Lower lobe of right lung (tissue), 2 donors: ENCODE measurements around the gene CHEK1. TPM values are rescaled to one million over a fixed set of nuclear protein-coding genes. Genes with fewer than 3 reads are reported as not detected.

Experiments used
- ATAC-seq, 2 donors: fragments of 200-7000 bp; cut with Tn5 transposase; one replicate each; pipeline ENCODE4 v1.9.1; 2020 to 2022; ENCODE audit warnings: mild to moderate bottlenecking in 2 of 2, moderate library complexity in 2 of 2
- DNase-seq: peaks from one replicate; pipeline ENCODE4 v3.0.0-alpha.2; 2020
- H3K27ac ChIP-seq: fragments of 200-600 bp; one replicate; pipeline ENCODE4 v1.8.0; 2022
- H3K27me3 ChIP-seq: fragments of 200-600 bp; one replicate; pipeline ENCODE4 v1.8.0; 2022; ENCODE audit warnings: low read depth
- H3K36me3 ChIP-seq: fragments of 200-600 bp; one replicate; pipeline ENCODE4 v1.8.0; 2022; ENCODE audit warnings: mild to moderate bottlenecking
- H3K4me1 ChIP-seq: fragments of 200-600 bp; one replicate; pipeline ENCODE4 v1.8.0; 2022
- H3K4me3 ChIP-seq: fragments of 200-600 bp; one replicate; pipeline ENCODE4 v1.8.0; 2022; ENCODE audit warnings: mild to moderate bottlenecking
- H3K9me3 ChIP-seq: fragments of 200-600 bp; one replicate; pipeline ENCODE4 v1.8.0; 2022
- intact Hi-C: fragments of 100-400 bp; cut with DNase I; formaldehyde crosslinking; loops from one replicate; pipeline ENCODE4 v1.11.0; 2022
- total RNA-seq: library from RNA; stranded (reverse); fragmentation: NEBNext Ultra II Directional; extraction: Animal tissue kit (Norgen Biotek cat#: 25700); gene quantifications from one replicate; pipeline ENCODE4 v1.2.1, GENCODE V29; 2021
- TF ChIP-seq, protein P1 (sequence below): fragments of 200-600 bp; IDR thresholded peaks from one replicate; pipeline ENCODE4 v1.8.0; 2022; ENCODE audit warnings: antibody characterized with exemption, mild to moderate bottlenecking
- donor health status: DM: no; HTN: yes; CAD: no; lungs with severe emphysema.

The CHEK1 gene
- total RNA-seq, 1 donor from 2014 or later: 3.5 TPM

DNA sequence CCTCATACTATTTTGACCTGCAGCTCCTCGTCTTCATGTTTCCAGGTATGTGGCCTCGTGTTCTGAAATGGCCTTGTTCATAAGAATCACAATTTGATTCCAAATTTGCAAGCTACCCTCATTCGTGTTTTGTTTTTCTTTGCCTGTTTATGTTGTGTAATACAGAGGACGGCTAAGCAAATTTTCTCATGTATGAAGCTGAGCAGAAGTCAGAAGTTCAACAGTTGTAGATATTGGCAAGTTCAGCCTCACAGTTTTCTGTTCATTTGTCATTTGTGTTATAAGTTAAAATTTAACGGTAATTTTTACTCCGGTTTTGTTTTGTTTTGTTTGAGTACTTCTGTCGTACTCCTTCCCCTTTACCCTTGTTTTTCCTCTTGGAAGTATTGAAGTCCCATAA is 15.4 kb upstream of the CHEK1 start:
- TF ChIP-seq, protein P1, sequence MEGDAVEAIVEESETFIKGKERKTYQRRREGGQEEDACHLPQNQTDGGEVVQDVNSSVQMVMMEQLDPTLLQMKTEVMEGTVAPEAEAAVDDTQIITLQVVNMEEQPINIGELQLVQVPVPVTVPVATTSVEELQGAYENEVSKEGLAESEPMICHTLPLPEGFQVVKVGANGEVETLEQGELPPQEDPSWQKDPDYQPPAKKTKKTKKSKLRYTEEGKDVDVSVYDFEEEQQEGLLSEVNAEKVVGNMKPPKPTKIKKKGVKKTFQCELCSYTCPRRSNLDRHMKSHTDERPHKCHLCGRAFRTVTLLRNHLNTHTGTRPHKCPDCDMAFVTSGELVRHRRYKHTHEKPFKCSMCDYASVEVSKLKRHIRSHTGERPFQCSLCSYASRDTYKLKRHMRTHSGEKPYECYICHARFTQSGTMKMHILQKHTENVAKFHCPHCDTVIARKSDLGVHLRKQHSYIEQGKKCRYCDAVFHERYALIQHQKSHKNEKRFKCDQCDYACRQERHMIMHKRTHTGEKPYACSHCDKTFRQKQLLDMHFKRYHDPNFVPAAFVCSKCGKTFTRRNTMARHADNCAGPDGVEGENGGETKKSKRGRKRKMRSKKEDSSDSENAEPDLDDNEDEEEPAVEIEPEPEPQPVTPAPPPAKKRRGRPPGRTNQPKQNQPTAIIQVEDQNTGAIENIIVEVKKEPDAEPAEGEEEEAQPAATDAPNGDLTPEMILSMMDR: no peak
- H3K9me3 ChIP-seq: no peaks in the 10 kb centered on the region
- no peak overlapping the region for H3K27ac ChIP-seq
- no peak for DNase-seq
- ATAC-seq: no peak
- H3K36me3 ChIP-seq: peaks cover 100% of the 10 kb centered on the region
- H3K4me3 ChIP-seq: no peak overlapping the region
- no peaks in the 10 kb centered on the region for H3K4me1 ChIP-seq
- intact Hi-C loops: no loop called here
- H3K27me3 ChIP-seq: no peaks in the 10 kb centered on the region

DNA sequence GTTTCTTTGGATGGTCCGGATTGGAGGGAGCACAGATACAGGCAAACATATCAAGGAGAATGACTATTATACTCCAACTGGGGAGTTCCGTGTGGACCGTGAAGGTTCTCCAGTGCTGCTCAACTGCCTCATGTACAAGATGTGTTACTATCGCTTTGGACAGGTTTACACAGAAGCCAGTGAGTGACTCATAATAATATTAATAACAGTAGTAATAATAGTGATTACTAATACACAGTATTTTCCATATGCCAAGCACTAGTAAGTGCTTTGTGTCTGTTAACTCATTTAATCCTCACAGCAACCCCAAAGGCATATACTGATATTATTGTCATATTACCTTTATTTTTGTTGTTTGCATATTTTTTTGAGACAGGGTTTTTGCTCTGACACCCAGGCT is 6.6 kb upstream of the CHEK1 start:
- no peaks in the 10 kb centered on the region for H3K9me3 ChIP-seq
- no peak overlapping the region for H3K4me3 ChIP-seq
- DNase-seq (no peak), ATAC-seq (no peak)
- intact Hi-C loops: no loop called here
- no peaks in the 10 kb centered on the region for H3K4me1 ChIP-seq
- TF ChIP-seq, protein P1: no peak
- peaks cover 87% of the 10 kb centered on the region for H3K36me3 ChIP-seq
- H3K27me3 ChIP-seq: no peaks in the 10 kb centered on the region
- no peak overlapping the region for H3K27ac ChIP-seq

DNA sequence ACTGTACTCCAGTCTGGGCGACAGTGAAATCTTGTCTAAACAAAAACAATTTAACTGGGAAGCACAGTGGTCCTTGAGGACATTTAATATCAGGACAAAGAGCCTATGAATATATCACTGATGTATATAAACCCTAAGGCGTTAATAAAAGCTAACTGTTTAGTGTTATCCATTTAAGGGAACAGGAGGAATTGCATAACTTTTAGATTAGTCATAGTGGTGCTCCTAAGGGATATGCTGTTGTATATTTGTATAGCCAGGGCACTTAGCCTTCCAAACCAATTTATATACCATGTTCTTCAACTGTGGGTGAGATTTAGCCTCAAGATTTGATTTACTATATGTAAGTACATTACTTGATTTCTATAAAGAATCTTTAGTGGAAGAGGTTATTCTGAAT is 3.0 kb upstream of the CHEK1 start:
- no peak overlapping the region for H3K27ac ChIP-seq
- H3K36me3 ChIP-seq: peaks cover 51% of the 10 kb centered on the region
- H3K27me3 ChIP-seq: no peaks in the 10 kb centered on the region
- H3K4me3 ChIP-seq: no peak overlapping the region
- H3K4me1 ChIP-seq: peaks cover 17% of the 10 kb centered on the region
- TF ChIP-seq, protein P1: no peak
- DNase-seq: no peak
- intact Hi-C loops: no loop called here
- ATAC-seq: no peak
- no peaks in the 10 kb centered on the region for H3K9me3 ChIP-seq

DNA sequence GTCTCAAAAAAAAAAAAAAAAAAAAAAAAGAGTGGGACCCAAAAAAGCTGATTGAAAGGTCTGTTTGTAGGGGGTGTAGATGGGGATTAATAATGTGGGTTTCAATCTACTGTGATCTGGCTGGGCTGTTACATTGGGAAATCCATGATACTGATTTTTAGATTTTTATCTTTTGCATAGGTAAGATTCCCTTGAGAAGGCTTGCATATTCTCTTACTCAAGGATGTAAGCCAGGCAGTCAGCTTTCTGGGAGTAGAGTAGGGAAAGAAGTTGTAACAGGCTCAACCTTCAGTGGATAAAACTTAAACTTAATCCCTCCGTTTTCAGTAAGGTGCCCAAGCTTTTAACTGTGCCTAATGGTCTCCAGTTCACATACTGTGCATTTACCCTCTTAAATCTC is 1.9 kb upstream of the CHEK1 start:
- Histone ChIP-seq H3K27me3 (no peaks in the 10 kb centered on the region), H3K4me3 (no peak overlapping the region), H3K9me3 (no peaks in the 10 kb centered on the region), H3K36me3 (peaks cover 40% of the 10 kb centered on the region), H3K27ac (no peak overlapping the region), H3K4me1 (peaks cover 17% of the 10 kb centered on the region)
- DNase-seq (no peak), ATAC-seq (no peak)
- TF ChIP-seq, protein P1: no peak
- intact Hi-C loops: no loop called here

DNA sequence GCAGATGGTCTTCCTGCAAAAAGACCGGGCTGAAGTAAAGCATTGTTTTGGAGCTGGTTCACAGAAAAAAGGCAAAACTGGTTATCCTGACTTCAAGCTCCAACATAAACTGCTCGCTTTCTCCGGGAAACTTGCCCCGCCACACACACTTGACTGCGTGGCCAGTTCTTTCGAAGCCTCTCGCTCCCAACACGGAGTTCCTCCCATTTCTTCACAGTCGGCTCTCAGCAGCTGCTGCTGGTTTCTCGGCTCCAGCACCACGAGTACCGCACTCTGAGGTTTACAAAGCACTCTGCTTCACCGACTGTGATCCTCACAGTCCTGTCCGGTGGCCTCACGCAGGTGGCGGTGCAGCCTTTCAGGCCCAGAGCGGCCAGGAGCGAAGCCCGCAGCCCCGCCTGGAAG is 264 bp downstream of the CHEK1 start:
- Histone ChIP-seq H3K36me3 (peaks cover 19% of the 10 kb centered on the region), H3K4me3 (peak overlapping the region; percentile 79), H3K9me3 (no peaks in the 10 kb centered on the region), H3K27me3 (no peaks in the 10 kb centered on the region), H3K27ac (peak overlapping the region; percentile 88), H3K4me1 (peaks cover 17% of the 10 kb centered on the region)
- TF ChIP-seq, protein P1: no peak
- ATAC-seq (peak in 1 of 2 donors; percentile 71), DNase-seq (no peak)
- intact Hi-C loops: no loop called here
